Panc1 (cell line): Measurements from ENCODE around the gene CCR7.

Experiments used
- POLR2AphosphoS5 ChIP-seq: IDR thresholded peaks from 2 replicates; pipeline ENCODE4 v1.6.1; 2012; ENCODE audit warnings: mild to moderate bottlenecking, low read depth, low read length, moderate library complexity
- TCF7L2 ChIP-seq: IDR thresholded peaks from 2 replicates; pipeline ENCODE4 v1.6.1; 2011; ENCODE audit warnings: mild to moderate bottlenecking, low read depth, low read length, inconsistent platforms
- TF ChIP-seq, protein P1 (sequence below): fragments of 450-650 bp; IDR thresholded peaks from 2 replicates; pipeline ENCODE4 v1.5.1; 2017; ENCODE audit warnings: mild to moderate bottlenecking

DNA sequence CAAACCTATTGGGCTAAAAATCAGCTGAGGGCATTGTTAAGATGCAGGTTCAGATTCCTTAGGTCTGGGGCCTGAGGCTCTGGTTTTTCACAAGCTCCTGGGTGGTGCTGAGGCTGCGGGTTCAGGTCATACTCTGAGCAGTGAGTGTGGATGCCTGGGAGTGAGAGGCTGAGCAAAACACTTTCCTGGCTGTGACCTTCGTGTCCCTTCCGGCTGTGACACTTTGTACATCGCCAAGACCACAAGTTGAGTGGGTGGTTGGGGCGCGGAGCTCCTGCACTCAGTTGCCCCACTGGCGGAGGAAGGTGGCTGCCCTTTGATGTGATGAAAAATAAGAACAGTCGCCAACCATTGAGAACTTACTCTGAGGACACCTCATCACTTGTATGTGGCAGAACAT is 24.8 kb downstream of the CCR7 start:
- TF ChIP-seq POLR2AphosphoS5, result no peak
- TF ChIP-seq, protein P1, sequence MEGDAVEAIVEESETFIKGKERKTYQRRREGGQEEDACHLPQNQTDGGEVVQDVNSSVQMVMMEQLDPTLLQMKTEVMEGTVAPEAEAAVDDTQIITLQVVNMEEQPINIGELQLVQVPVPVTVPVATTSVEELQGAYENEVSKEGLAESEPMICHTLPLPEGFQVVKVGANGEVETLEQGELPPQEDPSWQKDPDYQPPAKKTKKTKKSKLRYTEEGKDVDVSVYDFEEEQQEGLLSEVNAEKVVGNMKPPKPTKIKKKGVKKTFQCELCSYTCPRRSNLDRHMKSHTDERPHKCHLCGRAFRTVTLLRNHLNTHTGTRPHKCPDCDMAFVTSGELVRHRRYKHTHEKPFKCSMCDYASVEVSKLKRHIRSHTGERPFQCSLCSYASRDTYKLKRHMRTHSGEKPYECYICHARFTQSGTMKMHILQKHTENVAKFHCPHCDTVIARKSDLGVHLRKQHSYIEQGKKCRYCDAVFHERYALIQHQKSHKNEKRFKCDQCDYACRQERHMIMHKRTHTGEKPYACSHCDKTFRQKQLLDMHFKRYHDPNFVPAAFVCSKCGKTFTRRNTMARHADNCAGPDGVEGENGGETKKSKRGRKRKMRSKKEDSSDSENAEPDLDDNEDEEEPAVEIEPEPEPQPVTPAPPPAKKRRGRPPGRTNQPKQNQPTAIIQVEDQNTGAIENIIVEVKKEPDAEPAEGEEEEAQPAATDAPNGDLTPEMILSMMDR, result no peak
- TF ChIP-seq TCF7L2, result no peak
